A549 (cell line): ENCODE results near the gene DYRK2.

Experiments
- CHD2 ChIP-seq: fragments of 150-350 bp; IDR thresholded peaks from 2 replicates; pipeline ENCODE4 v1.6.1; 2014; ENCODE audit warnings: low read length; ENCODE audit not compliant: partially characterized antibody
- CTCF ChIP-seq: fragments of >200 bp; sonication (Bioruptor Twin); formaldehyde crosslinking; IDR thresholded peaks from 3 replicates; pipeline ENCODE4 v1.5.1; 2016
- EHMT2 ChIP-seq: fragments of 200-600 bp; sonication (generic); IDR thresholded peaks from 2 replicates; pipeline ENCODE4 v1.6.1; 2016; ENCODE audit warnings: antibody characterized with exemption, low read depth, mild to moderate bottlenecking, moderate library complexity
- EP300 ChIP-seq, 2 experiments: fragments of >200 bp; sonication (Bioruptor Twin); formaldehyde crosslinking; IDR thresholded peaks; 2 replicates in 1 of 2; 3 replicates in 1 of 2; pipeline ENCODE4 v1.6.1; 2016 to 2017
- ESRRA ChIP-seq: fragments of 150-350 bp; IDR thresholded peaks from 2 replicates; pipeline ENCODE4 v1.6.1; 2014; ENCODE audit warnings: mild to moderate bottlenecking, low read length, borderline replicate concordance
- MAZ ChIP-seq: fragments of 150-350 bp; IDR thresholded peaks from 2 replicates; pipeline ENCODE4 v1.6.1; 2014; ENCODE audit warnings: antibody characterized with exemption, low read depth, low read length, borderline replicate concordance
- MYC ChIP-seq: IDR thresholded peaks from 2 replicates; pipeline ENCODE4 v1.6.1; 2012; ENCODE audit warnings: mild to moderate bottlenecking, inconsistent platforms, low read length, improper control_type of control experiment, borderline replicate concordance
- RCOR1 ChIP-seq: fragments of 150-350 bp; IDR thresholded peaks from 2 replicates; pipeline ENCODE4 v1.6.1; 2014; ENCODE audit warnings: antibody characterized with exemption, low read length, low read depth
- REST ChIP-seq: fragments of 200-600 bp; sonication (generic); IDR thresholded peaks from 2 replicates; pipeline ENCODE4 v1.6.1; 2016; ENCODE audit warnings: antibody characterized with exemption, mild to moderate bottlenecking, moderate library complexity

- no peak for TF ChIP-seq MYC
- no peak for TF ChIP-seq MAZ
- TF ChIP-seq RCOR1, result no peak
- TF ChIP-seq CTCF, result no peak
- TF ChIP-seq REST, result no peak
- no peak for TF ChIP-seq EHMT2
- TF ChIP-seq EP300 (IDR thresholded peaks at IDR 0.05), result no peak
- TF ChIP-seq ESRRA, result no peak
- no peak for TF ChIP-seq CHD2
These were observed 7.7 kb upstream of the DYRK2 start for GRCh38 chr12:67640863-67641262.
